GM12801 (cell line): ENCODE data around the gene DSCAM.

Experiments used
- TF ChIP-seq, protein P1 (sequence below): IDR thresholded peaks from one replicate; pipeline ENCODE4 v1.5.1; 2011; ENCODE audit warnings: control low read depth; ENCODE audit not compliant: insufficient read length; ENCODE audit errors: extremely low read depth

The DSCAM gene

DNA sequence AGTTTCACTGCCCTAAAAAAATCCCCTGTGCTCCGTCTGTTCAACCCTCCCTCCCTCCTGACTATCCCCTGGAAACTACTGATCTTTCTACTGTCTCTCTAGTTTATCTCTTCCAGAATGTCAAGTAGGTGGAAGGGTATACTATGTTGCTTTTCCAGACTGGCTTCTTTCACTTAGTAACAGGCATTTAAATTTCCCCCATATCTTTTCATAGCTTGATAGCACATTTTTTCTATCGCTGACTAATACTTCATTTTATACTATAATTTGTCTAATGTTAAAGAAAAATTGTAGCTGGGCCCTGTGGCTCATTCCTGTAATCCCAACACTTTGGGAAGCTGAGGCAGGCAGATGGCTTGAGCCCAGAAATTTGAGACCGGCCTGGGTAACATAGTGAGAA lies 142.8 kb downstream of the DSCAM start:
- TF ChIP-seq, protein P1, sequence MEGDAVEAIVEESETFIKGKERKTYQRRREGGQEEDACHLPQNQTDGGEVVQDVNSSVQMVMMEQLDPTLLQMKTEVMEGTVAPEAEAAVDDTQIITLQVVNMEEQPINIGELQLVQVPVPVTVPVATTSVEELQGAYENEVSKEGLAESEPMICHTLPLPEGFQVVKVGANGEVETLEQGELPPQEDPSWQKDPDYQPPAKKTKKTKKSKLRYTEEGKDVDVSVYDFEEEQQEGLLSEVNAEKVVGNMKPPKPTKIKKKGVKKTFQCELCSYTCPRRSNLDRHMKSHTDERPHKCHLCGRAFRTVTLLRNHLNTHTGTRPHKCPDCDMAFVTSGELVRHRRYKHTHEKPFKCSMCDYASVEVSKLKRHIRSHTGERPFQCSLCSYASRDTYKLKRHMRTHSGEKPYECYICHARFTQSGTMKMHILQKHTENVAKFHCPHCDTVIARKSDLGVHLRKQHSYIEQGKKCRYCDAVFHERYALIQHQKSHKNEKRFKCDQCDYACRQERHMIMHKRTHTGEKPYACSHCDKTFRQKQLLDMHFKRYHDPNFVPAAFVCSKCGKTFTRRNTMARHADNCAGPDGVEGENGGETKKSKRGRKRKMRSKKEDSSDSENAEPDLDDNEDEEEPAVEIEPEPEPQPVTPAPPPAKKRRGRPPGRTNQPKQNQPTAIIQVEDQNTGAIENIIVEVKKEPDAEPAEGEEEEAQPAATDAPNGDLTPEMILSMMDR, result no peak

- TF ChIP-seq, protein P1, result no peak
Measured at GRCh38 chr21:40699366-40699765, 147.6 kb downstream of the DSCAM start.

- TF ChIP-seq, protein P1, result no peak
Measured at GRCh38 chr21:40696246-40696645, 150.7 kb downstream of the DSCAM start.

DNA sequence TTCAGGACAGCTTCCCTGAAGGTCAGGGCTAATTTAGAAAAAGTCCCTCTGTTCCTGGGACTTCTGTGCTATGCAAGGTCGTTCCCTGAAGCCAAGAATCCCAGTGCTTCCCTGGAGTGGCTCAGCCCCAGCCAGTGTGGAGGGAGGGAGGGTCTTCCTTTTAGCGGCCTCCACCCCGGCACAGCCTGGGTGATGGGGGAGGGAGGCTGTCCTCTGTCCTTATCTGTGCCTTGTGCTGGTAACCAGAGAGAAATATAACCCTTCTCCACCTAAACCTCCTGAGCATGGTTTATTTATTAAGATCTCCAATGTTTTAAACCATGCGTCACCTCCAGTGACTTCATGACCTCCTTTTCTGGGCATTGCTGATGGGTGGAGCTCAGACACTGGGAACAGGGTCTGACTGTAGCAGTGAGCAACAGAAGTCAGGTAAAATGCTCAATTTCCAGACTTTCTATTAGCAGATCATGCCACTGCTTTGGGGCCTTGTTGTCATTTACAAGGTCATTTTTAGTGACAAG lies 157.1 kb downstream of the DSCAM start:
- TF ChIP-seq, protein P1, result no peak

DNA sequence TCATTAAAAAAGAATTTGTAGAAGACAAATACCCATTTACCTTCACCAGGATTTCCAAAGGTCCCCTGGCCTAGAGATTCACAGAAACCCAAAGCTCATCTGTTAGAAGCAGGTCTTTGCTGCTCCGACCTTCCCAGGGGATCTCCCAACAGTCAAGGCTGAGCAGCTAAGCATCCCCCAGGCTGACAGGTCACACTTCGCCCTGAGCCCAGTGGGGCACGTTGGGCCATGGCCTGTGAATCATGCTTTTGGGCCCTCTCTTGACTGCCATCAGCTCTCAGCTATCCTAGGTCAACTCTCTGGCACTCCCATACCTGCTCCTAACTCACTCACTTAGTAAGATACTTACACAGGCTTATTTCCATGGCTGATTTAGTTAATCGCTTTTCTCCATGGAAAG lies 157.7 kb downstream of the DSCAM start:
- TF ChIP-seq, protein P1, result no peak

DNA sequence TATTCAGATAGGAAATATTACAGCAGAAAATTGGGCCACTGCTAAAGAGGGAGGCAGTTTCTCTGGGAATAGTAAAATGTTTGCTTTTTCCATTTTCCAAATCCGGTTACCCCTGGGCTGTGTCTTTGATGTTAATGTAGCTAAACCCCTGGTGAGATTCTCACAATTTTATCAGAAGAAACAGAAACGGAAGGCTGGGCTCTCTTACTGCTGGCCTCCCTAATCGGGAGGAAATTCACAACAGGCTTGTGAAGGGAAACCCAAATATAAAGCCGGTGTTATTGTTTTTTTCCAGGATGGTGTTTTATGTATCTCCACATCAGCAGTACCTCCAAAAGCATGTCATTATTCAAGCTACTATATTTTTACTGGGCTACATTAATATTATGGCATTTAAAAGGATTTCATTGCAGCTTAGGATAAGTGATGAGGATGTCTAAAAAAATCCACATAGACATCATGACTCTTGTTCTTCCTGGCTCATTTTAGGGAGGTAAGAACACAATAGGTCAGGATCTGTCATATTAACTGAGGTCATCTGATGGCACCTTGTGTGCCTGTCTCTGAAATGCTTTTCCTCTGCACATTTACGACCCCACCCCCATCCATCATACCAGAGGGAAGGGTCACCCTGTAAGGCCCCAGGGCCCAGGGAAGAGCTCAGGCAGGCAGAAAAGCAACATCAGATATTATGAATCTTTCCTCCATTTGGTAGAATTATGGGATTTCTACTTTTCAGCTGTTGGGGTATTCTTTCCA lies 158.7 kb downstream of the DSCAM start:
- TF ChIP-seq, protein P1, result no peak

DNA sequence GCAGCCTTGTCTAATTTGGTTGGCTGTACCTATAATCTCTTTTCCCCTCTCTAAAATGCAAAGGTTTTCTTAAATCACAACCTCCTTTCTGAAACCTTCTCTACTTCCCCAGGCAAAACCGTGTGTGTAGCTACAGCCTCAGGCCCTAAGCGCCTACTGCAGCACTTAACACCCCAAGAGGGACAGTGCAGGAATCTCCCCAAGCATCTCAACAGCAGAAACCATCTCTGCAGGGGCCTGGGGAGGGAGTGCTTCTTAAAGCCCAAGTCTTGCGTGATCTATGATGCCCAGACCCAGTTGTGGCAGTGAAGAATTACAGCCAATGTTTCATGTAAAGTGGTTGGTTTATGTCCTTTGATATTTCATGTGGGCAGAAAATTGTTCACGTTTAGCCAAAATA lies 159.3 kb downstream of the DSCAM start:
- TF ChIP-seq, protein P1, result no peak

DNA sequence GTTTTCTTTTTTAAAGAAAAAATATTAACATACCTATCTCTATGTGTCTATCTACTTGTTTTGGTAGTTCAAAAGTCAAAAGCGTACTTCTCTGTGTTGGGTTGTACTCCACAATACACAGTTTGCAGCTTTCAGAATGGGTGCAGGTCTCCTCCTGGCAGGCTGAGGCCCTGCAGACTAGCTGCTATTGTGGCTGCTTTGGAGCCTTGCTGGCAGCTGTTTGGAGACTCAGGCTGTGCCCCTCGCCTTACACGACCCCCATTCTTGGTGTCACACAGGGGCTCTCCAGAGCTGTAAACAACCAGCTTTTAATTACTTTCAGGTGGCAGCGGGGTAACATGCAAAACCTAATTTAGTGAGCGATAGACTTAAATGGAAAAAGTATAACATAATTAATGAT lies 160.4 kb downstream of the DSCAM start:
- TF ChIP-seq, protein P1, result no peak
